Measurements from ENCODE around the gene MRO. TPM values are rescaled to one million over a fixed set of nuclear protein-coding genes. Genes with fewer than 3 reads are reported as not detected.
"Not testable (repeated sequence)": the region's sequence is repeated elsewhere in the genome, so short reads cannot be mapped to it uniquely, and the experiment has no call there.

MRO gene
- total and polyA plus RNA-seq, 7 donors = 0.11 to 1.7 (median 0.82) TPM

GRCh38 chr18:50790241-50790640 is 29.6 kb downstream of the MRO start:
- H3K27ac ChIP-seq = no peak overlapping the region
- DNase-seq = no peak
- intact Hi-C loops (cut with DNase I) = no loop called here
- WGBS, 3 donors = 75 to 78% (median 76%) methylated on average over 4 of the region's 4 CpGs
- H3K9me3 ChIP-seq = no peaks in the 10 kb centered on the region
- H3K36me3 ChIP-seq (ENCODE audit: insufficient read depth in 1 of 2, low read depth in 1 of 2) = no peaks in the 10 kb centered on the region
- ATAC-seq = no peak
- no peak for TF ChIP-seq CTCF (IDR thresholded peaks at IDR 0.05)
- no peaks in the 10 kb centered on the region for H3K27me3 ChIP-seq (ENCODE audit: insufficient read depth in 3 of 3, low read length in 2 of 3)
- H3K4me3 ChIP-seq = no peak overlapping the region
- no peaks in the 10 kb centered on the region for H3K4me1 ChIP-seq

DNA sequence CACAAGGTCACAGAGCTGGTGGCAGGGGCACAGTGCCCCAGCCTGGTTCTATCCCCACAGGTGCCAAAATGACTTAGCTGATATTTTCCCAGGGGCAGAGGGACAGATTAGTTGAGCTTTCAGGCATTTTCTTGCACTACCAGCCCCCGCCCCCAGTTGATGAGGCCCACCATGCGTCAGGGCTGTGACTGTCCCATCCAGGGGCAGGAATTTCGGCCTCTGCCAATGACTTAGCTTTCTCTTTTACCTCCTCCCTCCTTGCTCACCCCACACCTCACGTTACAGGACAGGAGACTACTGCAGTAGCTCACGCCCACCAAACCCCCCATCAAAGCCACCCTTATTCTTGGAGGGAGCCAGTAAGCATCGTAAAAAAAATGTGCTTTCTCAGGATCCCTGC is 31.5 kb downstream of the MRO start:
- intact Hi-C loops (cut with DNase I) = no loop called here
- 59 to 69% (median 62%) methylated on average over 6 of the region's 6 CpGs for WGBS, 3 donors
- Histone ChIP-seq H3K4me3 (no peak overlapping the region), H3K27me3 (ENCODE audit: insufficient read depth in 3 of 3, low read length in 2 of 3) (no peaks in the 10 kb centered on the region), H3K27ac (no peak overlapping the region), H3K36me3 (ENCODE audit: insufficient read depth in 1 of 2, low read depth in 1 of 2) (no peaks in the 10 kb centered on the region), H3K4me1 (no peaks in the 10 kb centered on the region), H3K9me3 (no peaks in the 10 kb centered on the region)
- ATAC-seq (no peak), DNase-seq (no peak)
- no peak for TF ChIP-seq CTCF (IDR thresholded peaks at IDR 0.05)

- Histone ChIP-seq H3K4me1 (no peaks in the 10 kb centered on the region), H3K27me3 (ENCODE audit: insufficient read depth in 3 of 3, low read length in 2 of 3) (no peaks in the 10 kb centered on the region), H3K9me3 (no peaks in the 10 kb centered on the region), H3K36me3 (ENCODE audit: insufficient read depth in 1 of 2, low read depth in 1 of 2) (no peaks in the 10 kb centered on the region), H3K4me3 (no peak overlapping the region), H3K27ac (no peak overlapping the region)
- DNase-seq = no peak
- TF ChIP-seq CTCF (IDR thresholded peaks at IDR 0.05) = no peak
- WGBS, 3 donors = 79 to 89% (median 82%) methylated on average over 3 of the region's 3 CpGs
- intact Hi-C loops (cut with DNase I) = loop anchor here in 1 of 2 donors (1.0 kb wide), 1 partner anchor 280 kb away; no protein-coding TSS in a partner anchor
- ATAC-seq = no peak
Measured at GRCh38 chr18:50786864-50787263, 33.0 kb downstream of the MRO start.

DNA sequence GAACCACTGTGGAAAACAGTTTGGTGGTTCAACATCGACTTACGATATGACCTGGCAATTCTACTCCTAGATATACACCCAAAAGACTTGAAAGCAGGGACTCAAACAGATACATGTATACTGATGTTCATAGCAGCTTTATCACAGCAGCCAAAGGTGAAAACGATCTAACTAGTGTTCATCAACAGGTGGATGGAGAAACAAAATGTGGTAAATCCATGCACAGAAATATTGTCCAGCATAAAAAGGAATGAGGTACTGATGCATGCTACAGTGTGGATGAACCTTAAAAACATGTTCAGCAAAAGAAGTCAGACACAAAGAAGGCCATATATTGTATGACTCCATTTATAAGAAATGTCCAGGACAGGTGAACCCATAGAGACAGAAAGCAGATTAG is 36.3 kb downstream of the MRO start:
- TF ChIP-seq CTCF (IDR thresholded peaks at IDR 0.05) = no peak
- DNase-seq = no peak
- no peak for ATAC-seq
- H3K36me3 ChIP-seq (ENCODE audit: insufficient read depth in 1 of 2, low read depth in 1 of 2) = no peaks in the 10 kb centered on the region
- no peak overlapping the region for H3K4me3 ChIP-seq
- no peak overlapping the region for H3K27ac ChIP-seq
- no peaks in the 10 kb centered on the region for H3K9me3 ChIP-seq
- WGBS, 3 donors = 58 to 89% (median 63%) methylated on average over 3 of the region's 3 CpGs
- no peaks in the 10 kb centered on the region for H3K4me1 ChIP-seq
- intact Hi-C loops (cut with DNase I) = no loop called here
- H3K27me3 ChIP-seq (ENCODE audit: insufficient read depth in 3 of 3, low read length in 2 of 3) = no peaks in the 10 kb centered on the region

GRCh38 chr18:50779021-50779420 is 40.8 kb downstream of the MRO start:
- H3K4me3 ChIP-seq; ATAC-seq; H3K9me3 ChIP-seq; H3K27ac ChIP-seq; H3K36me3 ChIP-seq (ENCODE audit: insufficient read depth in 1 of 2, low read depth in 1 of 2); H3K27me3 ChIP-seq (ENCODE audit: insufficient read depth in 3 of 3, low read length in 2 of 3); DNase-seq; H3K4me1 ChIP-seq; intact Hi-C loops (cut with DNase I): not testable (repeated sequence)
- WGBS, 3 donors = 76 to 93% (median 90%) methylated on average over 3 of the region's 3 CpGs

All from psoas muscle (tissue), 8 donors.